Esophagus muscularis mucosa (tissue), 3 donors: ENCODE measurements around the gene AGMAT.

ENCODE experiments used
- EP300 ChIP-seq: sonication (generic); formaldehyde crosslinking; IDR thresholded peaks from one replicate; pipeline ENCODE4 v1.6.1; 2017; ENCODE audit warnings: antibody characterized with exemption
- TF ChIP-seq, protein P1 (sequence below), 3 experiments: fragments of 200-600 bp in 2 of 3; fragments of 450-650 bp in 1 of 3; sonication (generic) in 2 of 3; IDR thresholded peaks; one replicate each; pipeline ENCODE4 v1.5.1; 2017 to 2019; ENCODE audit warnings: antibody characterized with exemption in 3 of 3, mild to moderate bottlenecking in 2 of 3, moderate library complexity in 1 of 3

DNA sequence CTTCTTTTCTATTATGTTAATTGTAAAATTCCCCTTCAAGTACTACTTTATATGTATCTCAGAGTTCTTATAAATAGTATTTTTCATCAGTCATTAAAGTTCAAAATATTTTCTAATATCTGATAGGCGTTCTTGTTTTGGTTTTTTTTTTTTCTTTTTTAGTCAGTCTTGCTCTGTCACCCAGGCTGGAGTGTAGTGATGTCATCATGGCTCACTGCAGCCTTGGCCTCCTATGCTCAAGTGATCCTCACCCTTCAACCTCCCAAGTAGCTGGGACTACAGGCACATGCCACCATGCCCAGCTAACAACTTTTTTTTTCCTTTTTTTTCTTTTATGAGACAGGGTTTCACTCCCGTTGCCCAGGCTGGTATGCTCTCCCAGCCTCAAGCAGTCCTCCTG is 27.3 kb downstream of the AGMAT start:
- TF ChIP-seq, protein P1, sequence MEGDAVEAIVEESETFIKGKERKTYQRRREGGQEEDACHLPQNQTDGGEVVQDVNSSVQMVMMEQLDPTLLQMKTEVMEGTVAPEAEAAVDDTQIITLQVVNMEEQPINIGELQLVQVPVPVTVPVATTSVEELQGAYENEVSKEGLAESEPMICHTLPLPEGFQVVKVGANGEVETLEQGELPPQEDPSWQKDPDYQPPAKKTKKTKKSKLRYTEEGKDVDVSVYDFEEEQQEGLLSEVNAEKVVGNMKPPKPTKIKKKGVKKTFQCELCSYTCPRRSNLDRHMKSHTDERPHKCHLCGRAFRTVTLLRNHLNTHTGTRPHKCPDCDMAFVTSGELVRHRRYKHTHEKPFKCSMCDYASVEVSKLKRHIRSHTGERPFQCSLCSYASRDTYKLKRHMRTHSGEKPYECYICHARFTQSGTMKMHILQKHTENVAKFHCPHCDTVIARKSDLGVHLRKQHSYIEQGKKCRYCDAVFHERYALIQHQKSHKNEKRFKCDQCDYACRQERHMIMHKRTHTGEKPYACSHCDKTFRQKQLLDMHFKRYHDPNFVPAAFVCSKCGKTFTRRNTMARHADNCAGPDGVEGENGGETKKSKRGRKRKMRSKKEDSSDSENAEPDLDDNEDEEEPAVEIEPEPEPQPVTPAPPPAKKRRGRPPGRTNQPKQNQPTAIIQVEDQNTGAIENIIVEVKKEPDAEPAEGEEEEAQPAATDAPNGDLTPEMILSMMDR (IDR thresholded peaks at IDR 0.05): no peak
- TF ChIP-seq EP300: no peak
